Measurements from ENCODE around the gene RBMS2.
"Not testable (repeated sequence)": the region's sequence is repeated elsewhere in the genome, so short reads cannot be mapped to it uniquely, and the experiment has no call there.

Gene RBMS2

GRCh38 chr12:56521590-56522371 is at the start of gene RBMS2:
TSS of gene RBMS2 (plus strand) at chr12:56521820. CDS start at chr12:56522024, 204 bp downstream.
- no peaks in the 10 kb centered on the region for H3K9me3 Mint-ChIP-seq
- ATAC-seq (peak; percentile 89), DNase-seq (ENCODE audit: low spot score in 2 of 2) (no peak)
- peaks cover 13% of the 10 kb centered on the region for H3K4me1 Mint-ChIP-seq
- H3K4me3 Mint-ChIP-seq, result peak within 1 kb of the TSS; percentile 72
- no peaks in the 10 kb centered on the region for H3K36me3 Mint-ChIP-seq
- peak within 1 kb of the TSS; percentile 80 for H3K27ac Mint-ChIP-seq

- Mint-ChIP-seq H3K27ac (no peak overlapping the region), H3K9me3 (no peaks in the 10 kb centered on the region), H3K4me1 (peaks cover 28% of the 10 kb centered on the region), H3K36me3 (peaks cover 39% of the 10 kb centered on the region), H3K4me3 (no peak overlapping the region)
- no peak for ATAC-seq
- no peak for DNase-seq (ENCODE audit: low spot score in 2 of 2)
Observed at GRCh38 chr12:56474389-56474788, 47.2 kb upstream of the RBMS2 start.

DNA sequence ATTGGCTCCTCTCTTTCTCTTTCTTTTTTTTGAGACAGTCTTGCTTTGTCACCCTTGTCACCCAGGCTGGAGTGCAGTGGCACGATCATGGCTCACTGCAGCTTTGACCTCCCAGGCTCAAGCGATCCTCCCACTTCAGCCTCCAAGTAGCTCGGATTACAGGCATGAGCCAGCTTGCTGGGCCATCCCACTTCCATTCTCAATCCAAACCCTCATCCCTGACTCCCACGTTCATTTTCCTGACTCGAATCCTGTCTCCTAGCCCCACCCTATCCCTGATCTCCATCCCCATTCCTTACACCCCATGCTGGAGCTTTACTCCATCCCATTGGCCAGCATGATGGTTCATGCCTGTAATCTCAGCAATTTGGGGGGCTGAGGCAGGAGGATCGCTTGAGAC is 45.5 kb upstream of the RBMS2 start:
- Mint-ChIP-seq H3K4me3 (no peak overlapping the region), H3K27ac (no peak overlapping the region), H3K9me3 (no peaks in the 10 kb centered on the region), H3K4me1 (peaks cover 23% of the 10 kb centered on the region), H3K36me3 (peaks cover 27% of the 10 kb centered on the region)
- ATAC-seq (no peak), DNase-seq (ENCODE audit: low spot score in 2 of 2) (no peak)

DNA sequence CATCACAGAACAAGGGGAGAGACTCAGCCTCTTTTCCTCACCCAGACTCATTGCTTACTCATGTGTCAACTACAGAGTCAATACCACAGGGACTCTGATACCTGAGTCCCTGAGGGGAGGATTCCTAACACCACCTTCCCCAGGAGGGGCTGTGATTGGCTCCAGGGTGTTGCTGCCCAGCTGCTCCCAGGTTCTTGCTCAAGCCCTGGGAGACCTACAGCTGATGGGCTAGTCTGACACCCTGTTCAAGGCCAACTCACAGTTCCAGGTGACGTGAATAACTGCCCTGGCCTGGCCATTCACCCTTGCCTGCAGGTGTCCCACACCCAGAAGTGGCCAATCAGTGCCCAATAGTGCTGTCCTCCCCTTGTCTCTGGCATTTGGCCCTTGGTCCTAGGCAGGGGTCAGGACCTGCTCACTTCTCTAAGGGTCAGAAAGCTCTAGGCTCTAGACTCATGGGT is 44.6 kb upstream of the RBMS2 start:
- peaks cover 16% of the 10 kb centered on the region for H3K4me1 Mint-ChIP-seq
- no peak overlapping the region for H3K4me3 Mint-ChIP-seq

DNA sequence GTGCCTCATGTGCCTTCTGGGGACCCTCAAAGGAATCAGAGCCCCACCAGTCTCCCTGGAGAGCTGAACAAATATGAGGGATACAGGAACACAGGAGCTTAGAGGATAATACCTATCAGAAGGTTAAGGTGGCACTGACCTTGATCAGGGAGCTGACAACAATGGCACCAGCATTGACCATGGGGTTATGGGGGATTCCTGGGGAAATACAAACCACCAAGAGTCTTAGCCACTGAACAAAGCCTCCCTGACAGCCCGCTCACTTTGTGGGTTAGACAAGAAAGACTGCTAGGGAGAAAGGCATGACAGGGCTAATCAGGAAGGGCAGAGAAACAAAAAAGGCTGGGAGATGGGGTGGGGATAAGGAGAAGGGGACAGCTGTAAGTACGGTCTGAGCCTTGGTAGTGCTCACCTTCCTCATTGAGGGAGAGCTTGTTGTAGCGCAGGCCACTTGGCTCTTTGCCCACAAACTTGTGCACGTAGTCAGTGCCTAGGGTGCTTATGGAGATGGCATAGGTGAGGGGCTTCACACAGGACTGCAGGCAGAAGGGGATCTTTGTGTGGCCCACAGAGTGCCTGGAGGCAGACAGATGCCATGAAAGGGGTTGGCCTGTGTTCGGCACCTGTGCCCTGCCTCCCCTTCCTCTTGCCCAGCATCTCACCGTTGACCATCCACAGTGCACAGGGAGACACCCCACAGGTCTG is 43.9 kb upstream of the RBMS2 start:
- no peak overlapping the region for H3K4me3 Mint-ChIP-seq
- H3K4me1 Mint-ChIP-seq, result peaks cover 16% of the 10 kb centered on the region
- H3K9me3 Mint-ChIP-seq, result no peaks in the 10 kb centered on the region
- no peak for ATAC-seq
- DNase-seq (ENCODE audit: low spot score in 2 of 2), result no peak
- peak overlapping the region; percentile 80 for H3K27ac Mint-ChIP-seq
- peaks cover 17% of the 10 kb centered on the region for H3K36me3 Mint-ChIP-seq

More for the DNA sequence above, 44.6 kb upstream of the RBMS2 start:
- Mint-ChIP-seq H3K9me3 (no peaks in the 10 kb centered on the region), H3K27ac (peak overlapping the region; percentile 80), H3K36me3 (peaks cover 22% of the 10 kb centered on the region)
- no peak for ATAC-seq
- no peak for DNase-seq (ENCODE audit: low spot score in 2 of 2)

DNA sequence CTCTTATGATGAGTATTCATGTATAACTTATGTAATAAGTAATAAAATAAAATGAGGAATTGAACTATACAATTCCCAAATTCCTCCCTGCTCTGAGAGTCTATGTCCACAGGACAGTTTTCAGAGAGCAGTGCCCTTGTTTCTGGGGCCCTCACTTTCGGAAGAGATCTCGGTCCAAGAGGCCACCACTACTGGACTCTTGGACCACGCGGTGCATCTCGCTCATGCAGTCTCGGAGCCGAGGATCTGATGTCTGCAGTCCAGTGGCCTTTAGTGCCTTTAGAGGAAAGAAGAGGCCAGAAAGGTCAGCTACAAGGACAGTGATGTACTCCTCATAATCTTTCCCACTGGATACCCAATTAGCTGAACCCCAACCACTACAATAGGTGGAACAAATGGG is 42.0 kb upstream of the RBMS2 start:
- DNase-seq (ENCODE audit: low spot score in 2 of 2) (no peak), ATAC-seq (no peak)
- no peaks in the 10 kb centered on the region for H3K9me3 Mint-ChIP-seq
- H3K36me3 Mint-ChIP-seq, result no peaks in the 10 kb centered on the region
- no peak overlapping the region for H3K4me3 Mint-ChIP-seq
- no peak overlapping the region for H3K27ac Mint-ChIP-seq
- H3K4me1 Mint-ChIP-seq, result peaks cover 16% of the 10 kb centered on the region

- H3K27ac Mint-ChIP-seq, result no peak overlapping the region
- peaks cover 2% of the 10 kb centered on the region for H3K9me3 Mint-ChIP-seq
- DNase-seq (ENCODE audit: low spot score in 2 of 2) (no peak), ATAC-seq (no peak)
- no peak overlapping the region for H3K4me3 Mint-ChIP-seq
- H3K36me3 Mint-ChIP-seq, result no peaks in the 10 kb centered on the region
- peaks cover 25% of the 10 kb centered on the region for H3K4me1 Mint-ChIP-seq
Observed at GRCh38 chr12:56484566-56484965, 37.1 kb upstream of the RBMS2 start.

GRCh38 chr12:56486694-56487093 is 34.9 kb upstream of the RBMS2 start:
- no peaks in the 10 kb centered on the region for H3K36me3 Mint-ChIP-seq
- H3K4me3 Mint-ChIP-seq, result peak overlapping the region; percentile 84
- DNase-seq (ENCODE audit: low spot score in 2 of 2) (no peak), ATAC-seq (no peak)
- H3K9me3 Mint-ChIP-seq, result peaks cover 2% of the 10 kb centered on the region
- H3K27ac Mint-ChIP-seq, result no peak overlapping the region
- peaks cover 17% of the 10 kb centered on the region for H3K4me1 Mint-ChIP-seq

GRCh38 chr12:56487448-56488040 is 34.1 kb upstream of the RBMS2 start:
- ATAC-seq (peak; percentile 58), DNase-seq (ENCODE audit: low spot score in 2 of 2) (no peak)
- H3K27ac Mint-ChIP-seq, result peak overlapping the region; percentile 80

DNA sequence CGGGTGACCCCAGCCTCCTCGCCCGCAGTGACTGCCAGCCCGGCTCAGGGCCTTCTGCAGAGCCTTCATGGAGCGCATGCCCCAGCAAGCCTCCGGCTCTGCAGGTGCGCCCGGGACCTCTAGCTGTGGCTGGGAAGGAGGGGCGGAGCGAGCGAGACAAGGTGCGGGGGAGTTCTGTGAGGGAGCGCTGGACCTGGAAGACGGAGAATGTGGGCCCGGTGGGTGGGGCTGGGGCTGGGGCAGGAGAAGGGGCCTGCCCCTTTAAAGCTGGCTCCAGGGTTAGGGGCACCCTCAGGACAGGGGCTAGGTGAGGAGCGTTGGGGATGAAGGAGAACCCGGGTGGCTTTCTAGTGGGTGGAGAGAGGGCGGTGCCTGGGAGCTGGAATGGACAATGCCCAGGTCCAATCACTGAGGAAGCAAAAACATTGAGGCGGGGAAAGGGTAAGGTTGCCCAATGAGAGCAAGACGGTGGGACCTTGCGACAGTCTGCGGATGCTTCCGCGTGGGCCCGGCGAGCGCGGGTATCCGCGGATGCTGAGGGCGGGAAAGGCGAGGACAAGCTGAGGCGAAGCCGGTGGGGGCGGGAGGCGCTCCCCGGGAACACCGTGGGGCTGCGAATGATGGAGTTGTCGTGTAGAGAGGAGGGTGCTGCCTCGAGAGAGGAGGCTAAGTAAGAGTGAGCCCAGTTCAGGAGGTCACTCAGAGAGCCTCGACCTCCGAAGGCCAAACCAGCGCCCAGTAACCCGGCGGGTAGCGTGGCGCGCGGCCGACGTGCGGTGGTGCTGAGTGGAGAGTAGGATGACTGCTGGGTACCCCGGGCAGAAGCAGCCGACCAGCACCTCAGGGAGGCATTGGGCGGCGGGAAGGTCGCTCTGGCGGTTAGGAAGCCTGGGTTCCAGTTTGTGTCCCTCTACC is 33.3 kb upstream of the RBMS2 start, which contains the start of gene GLS2:
GLS2 (minus strand) TSS at position 121 of the 915 bp plus-strand sequence; CDS start at position 78, 43 bp downstream.
- ATAC-seq (peak; percentile 97), DNase-seq (ENCODE audit: low spot score in 2 of 2) (peak; percentile 51 to 81)
- Mint-ChIP-seq H3K36me3 (no peaks in the 10 kb centered on the region), H3K4me1 (peaks cover 17% of the 10 kb centered on the region), H3K27ac (peak within 1 kb of the TSS; percentile 80), H3K4me3 (peak within 1 kb of the TSS; percentile 84), H3K9me3 (peaks cover 2% of the 10 kb centered on the region)

More at GRCh38 chr12:56487448-56488040, 34.1 kb upstream of the RBMS2 start:
- Mint-ChIP-seq H3K9me3 (peaks cover 2% of the 10 kb centered on the region), H3K36me3 (no peaks in the 10 kb centered on the region), H3K4me3 (peak overlapping the region; percentile 84), H3K4me1 (peaks cover 17% of the 10 kb centered on the region)

- Mint-ChIP-seq H3K27ac (no peak overlapping the region), H3K4me1 (peaks cover 17% of the 10 kb centered on the region), H3K9me3 (peaks cover 2% of the 10 kb centered on the region), H3K36me3 (no peaks in the 10 kb centered on the region), H3K4me3 (no peak overlapping the region)
- DNase-seq (ENCODE audit: low spot score in 2 of 2) (no peak), ATAC-seq (no peak)
Observed at GRCh38 chr12:56490360-56490759, 31.3 kb upstream of the RBMS2 start.

GRCh38 chr12:56493409-56494105 is 28.1 kb upstream of the RBMS2 start:
- not testable (repeated sequence) for H3K9me3 Mint-ChIP-seq, H3K4me1 Mint-ChIP-seq

DNA sequence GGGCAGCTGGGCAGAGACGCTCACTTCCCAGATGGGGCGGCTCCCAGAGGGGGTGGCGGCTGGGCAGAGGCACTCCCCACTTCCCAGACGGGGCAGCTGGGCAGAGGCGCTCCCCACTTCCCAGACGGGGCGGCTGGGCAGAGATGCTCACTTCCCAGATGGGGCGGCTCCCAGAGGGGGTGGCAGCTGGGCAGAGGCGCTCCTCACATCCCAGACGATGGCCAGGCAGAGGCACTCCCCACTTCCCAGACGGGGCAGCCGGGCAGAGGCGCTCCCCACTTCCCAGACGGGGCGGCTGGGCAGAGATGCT is 27.6 kb upstream of the RBMS2 start:
- H3K9me3 Mint-ChIP-seq; ATAC-seq; H3K36me3 Mint-ChIP-seq; DNase-seq (ENCODE audit: low spot score in 2 of 2); H3K4me1 Mint-ChIP-seq; H3K27ac Mint-ChIP-seq; H3K4me3 Mint-ChIP-seq: not testable (repeated sequence)

More at GRCh38 chr12:56493409-56494105, 28.1 kb upstream of the RBMS2 start:
- not testable (repeated sequence) for H3K4me3 Mint-ChIP-seq; H3K27ac Mint-ChIP-seq; H3K36me3 Mint-ChIP-seq; ATAC-seq; DNase-seq (ENCODE audit: low spot score in 2 of 2)

DNA sequence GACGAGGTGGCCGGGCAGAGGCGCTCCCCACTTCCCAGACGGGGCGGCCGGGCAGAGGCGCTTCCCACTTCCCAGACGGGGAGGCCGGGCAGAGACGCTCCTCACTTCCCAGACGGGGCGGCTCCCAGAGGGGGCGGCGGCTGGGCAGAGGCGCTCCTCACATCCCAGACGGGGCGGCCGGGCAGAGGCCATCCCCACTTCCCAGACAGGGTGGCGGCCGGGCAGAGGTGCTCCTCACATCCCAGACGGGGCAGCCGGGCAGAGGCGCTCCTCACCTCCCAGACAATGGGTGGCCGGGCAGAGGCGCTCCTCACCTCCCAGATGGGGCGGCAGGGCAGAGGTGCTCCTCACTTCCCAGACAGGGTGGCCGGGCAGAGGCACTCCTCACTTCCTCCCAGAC is 27.1 kb upstream of the RBMS2 start:
- H3K27ac Mint-ChIP-seq; H3K4me3 Mint-ChIP-seq; H3K4me1 Mint-ChIP-seq; H3K9me3 Mint-ChIP-seq; DNase-seq (ENCODE audit: low spot score in 2 of 2); ATAC-seq; H3K36me3 Mint-ChIP-seq: not testable (repeated sequence)

Measured in stimulated activated effector memory CD8-positive, alpha-beta T cell treated with anti-CD3 and anti-CD28 coated beads, Interleukin-12 subunit alpha, Interleukin-12 subunit beta, amount 100 ng/mL, for 72 hours (primary cell).